Prostate gland (tissue), 2 donors: ENCODE measurements around the gene KRT78.

Source experiments
- CTCF ChIP-seq, 4 experiments: fragments of 200-600 bp in 2 of 4; fragments of 450-650 bp in 2 of 4; sonication (generic) in 2 of 4; IDR thresholded peaks; 1 replicate in 3 of 4; 2 replicates in 1 of 4; pipeline ENCODE4 v1.5.1; 2016 to 2019; ENCODE audit warnings: antibody characterized with exemption in 4 of 4, mild to moderate bottlenecking in 2 of 4, moderate library complexity in 2 of 4
- POLR2A ChIP-seq: fragments of 450-650 bp; IDR thresholded peaks from one replicate; pipeline ENCODE4 v1.6.1; 2016; ENCODE audit warnings: antibody characterized with exemption, mild to moderate bottlenecking

GRCh38 chr12:52819731-52820510, 28.9 kb downstream of the KRT78 start:
- no peak for TF ChIP-seq POLR2A
- TF ChIP-seq CTCF (IDR thresholded peaks at IDR 0.05) = no peak
